Neural progenitor cell (in vitro differentiated cells): ENCODE results near the gene MDM2.

ENCODE experiments used
- EZH2 ChIP-seq: fragments of 200-600 bp; sonication (generic); IDR thresholded peaks from 2 replicates; pipeline ENCODE4 v1.6.1; 2017; ENCODE audit warnings: antibody characterized with exemption, mild to moderate bottlenecking, moderate library complexity
- TF ChIP-seq, protein P1 (sequence below): fragments of 200-600 bp; sonication (generic); IDR thresholded peaks from 2 replicates; pipeline ENCODE4 v1.5.1; 2017; ENCODE audit warnings: antibody characterized with exemption, mild to moderate bottlenecking

DNA sequence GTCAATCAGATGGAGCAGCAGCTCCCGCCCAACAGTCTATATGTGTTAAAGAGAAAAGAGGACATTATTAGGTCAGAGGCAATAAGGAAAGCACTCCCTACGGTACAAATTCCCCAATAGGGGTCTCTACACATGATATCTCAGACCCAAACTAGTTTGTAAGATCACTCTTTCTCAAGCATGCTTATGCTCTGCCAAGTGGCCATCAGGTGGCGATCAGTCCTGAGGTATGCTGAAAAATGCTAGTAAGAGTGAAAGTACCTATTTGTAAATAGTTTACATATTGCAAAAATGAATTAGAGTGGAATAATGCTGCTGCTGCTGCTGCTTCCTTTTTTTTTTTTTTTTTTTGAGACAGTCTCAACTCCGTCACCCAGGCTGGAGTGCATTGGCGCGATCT is 63.9 kb downstream of the MDM2 start:
- TF ChIP-seq, protein P1, sequence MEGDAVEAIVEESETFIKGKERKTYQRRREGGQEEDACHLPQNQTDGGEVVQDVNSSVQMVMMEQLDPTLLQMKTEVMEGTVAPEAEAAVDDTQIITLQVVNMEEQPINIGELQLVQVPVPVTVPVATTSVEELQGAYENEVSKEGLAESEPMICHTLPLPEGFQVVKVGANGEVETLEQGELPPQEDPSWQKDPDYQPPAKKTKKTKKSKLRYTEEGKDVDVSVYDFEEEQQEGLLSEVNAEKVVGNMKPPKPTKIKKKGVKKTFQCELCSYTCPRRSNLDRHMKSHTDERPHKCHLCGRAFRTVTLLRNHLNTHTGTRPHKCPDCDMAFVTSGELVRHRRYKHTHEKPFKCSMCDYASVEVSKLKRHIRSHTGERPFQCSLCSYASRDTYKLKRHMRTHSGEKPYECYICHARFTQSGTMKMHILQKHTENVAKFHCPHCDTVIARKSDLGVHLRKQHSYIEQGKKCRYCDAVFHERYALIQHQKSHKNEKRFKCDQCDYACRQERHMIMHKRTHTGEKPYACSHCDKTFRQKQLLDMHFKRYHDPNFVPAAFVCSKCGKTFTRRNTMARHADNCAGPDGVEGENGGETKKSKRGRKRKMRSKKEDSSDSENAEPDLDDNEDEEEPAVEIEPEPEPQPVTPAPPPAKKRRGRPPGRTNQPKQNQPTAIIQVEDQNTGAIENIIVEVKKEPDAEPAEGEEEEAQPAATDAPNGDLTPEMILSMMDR = peak; percentile 46
- no peak for TF ChIP-seq EZH2
